ENCODE measurements around the gene CEMP1. TPM values are rescaled to one million over a fixed set of nuclear protein-coding genes. Genes with fewer than 3 reads are reported as not detected.
A peak's percentile ranks its signal among the peaks of the same experiment; 100 is the strongest.
"Not testable (repeated sequence)": the region's sequence is repeated elsewhere in the genome, so short reads cannot be mapped to it uniquely, and the experiment has no call there.

The CEMP1 gene
- total and polyA plus RNA-seq, 9 donors = 0.04 to 3.2 (median 1.3) TPM

DNA sequence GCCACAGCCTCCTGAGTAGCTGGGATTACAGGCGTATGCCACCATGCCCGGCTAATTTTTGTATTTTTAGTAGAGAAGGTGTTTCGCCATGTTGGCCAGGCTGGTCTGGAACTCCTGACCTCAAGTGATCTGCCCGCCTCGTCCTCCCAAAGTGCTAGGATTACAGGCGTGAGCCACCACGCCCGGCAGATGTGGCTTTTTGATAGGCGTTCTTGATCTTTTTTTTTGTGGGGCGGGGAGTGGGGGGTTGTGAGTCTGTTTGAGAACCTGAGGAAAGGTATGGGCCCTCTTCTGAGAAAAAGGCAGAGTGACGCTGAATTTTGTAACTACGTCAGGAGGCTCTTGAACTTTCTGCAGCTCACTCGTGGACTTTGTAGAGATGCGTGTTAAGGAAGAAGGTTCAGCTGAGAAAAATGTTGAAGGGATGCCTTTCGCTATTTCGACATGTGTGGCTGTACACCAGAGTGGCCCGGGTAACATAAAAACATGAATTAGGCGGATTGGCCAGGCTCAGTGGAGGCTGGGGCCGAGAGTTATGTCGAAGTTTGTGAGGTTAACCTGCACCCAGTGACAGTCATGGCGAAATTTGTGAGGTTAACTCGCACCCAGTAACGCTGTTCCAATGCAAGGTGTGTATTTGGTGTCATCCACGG, 8.1 kb upstream of the CEMP1 start:
- not testable (repeated sequence) for DNase-seq; H3K9me3 ChIP-seq (replicated peaks; ENCODE audit: control insufficient read depth, low read depth, low read length); H3K36me3 ChIP-seq (ENCODE audit: control insufficient read depth, insufficient read depth, low read length); H3K4me3 ChIP-seq (ENCODE audit: low read length); H3K27me3 ChIP-seq (ENCODE audit: control insufficient read depth, insufficient read depth, low read length); H3K27ac ChIP-seq (ENCODE audit: low read length)
- peaks cover 31% of the 10 kb centered on the region for H3K4me1 ChIP-seq (ENCODE audit: control insufficient read depth, insufficient read depth, low read length)
- 86% methylated on average over 23 of the region's 24 CpGs for WGBS (ENCODE audit: insufficient coverage)

DNA sequence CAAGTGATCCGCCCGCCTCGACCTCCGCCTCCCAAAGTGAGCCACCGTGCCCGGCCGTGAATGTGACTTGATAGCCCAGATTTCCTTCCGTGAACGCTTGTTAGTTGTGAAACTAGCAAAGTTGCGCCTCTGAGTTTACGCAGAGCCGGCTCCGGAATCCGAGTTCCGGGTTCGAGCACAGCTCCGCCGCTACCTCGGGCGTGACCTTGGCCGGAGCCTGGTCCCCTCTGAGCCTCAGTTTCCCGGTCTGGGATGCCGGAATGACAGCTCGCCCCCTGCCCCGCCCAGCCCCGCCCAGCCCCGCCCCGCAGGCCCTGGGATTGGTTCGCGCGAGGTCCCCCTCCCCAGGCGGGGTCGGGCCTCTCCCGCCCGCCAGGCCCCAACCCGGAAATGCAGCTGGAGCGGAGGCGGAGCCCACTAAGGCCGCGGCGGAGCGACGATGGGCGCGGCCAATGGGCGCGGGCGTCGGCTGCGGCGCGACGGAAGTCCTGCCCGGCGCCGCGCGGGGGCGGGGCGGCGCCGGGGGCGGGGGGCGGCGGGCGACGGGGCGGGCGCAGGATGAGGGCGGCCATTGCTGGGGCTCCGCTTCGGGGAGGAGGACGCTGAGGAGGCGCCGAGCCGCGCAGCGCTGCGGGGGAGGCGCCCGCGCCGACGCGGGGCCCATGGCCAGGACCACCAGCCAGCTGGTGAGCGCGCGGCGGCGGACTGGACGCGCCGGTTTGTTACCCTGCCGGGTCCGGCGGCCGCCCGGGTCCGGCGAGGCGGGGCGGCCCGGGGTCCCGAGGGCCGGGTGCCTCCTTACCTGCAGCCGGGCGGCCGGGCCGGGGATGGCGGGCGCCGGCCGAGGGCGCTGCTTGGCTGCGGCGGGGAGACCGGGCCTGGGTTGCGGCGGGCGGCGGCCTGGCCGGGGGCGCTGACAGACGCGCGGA, 6.5 kb upstream of the CEMP1 start, which contains the start of gene PDPK1:
Gene PDPK1 (plus strand): TSS at position 571 of the 929 bp plus-strand sequence. CDS start 92 bp downstream, at position 663.
- H3K9me3 ChIP-seq (replicated peaks; ENCODE audit: control insufficient read depth, low read depth, low read length) = no peaks in the 10 kb centered on the region
- no peaks in the 10 kb centered on the region for H3K36me3 ChIP-seq (ENCODE audit: control insufficient read depth, insufficient read depth, low read length)
- peaks cover 37% of the 10 kb centered on the region for H3K4me1 ChIP-seq (ENCODE audit: control insufficient read depth, insufficient read depth, low read length)
- no peaks in the 10 kb centered on the region for H3K27me3 ChIP-seq (ENCODE audit: control insufficient read depth, insufficient read depth, low read length)
- H3K27ac ChIP-seq (ENCODE audit: low read length) = peak within 1 kb of the TSS; percentile 71
- DNase-seq = peak; percentile 98
- peak within 1 kb of the TSS; percentile 50 for H3K4me3 ChIP-seq (ENCODE audit: low read length)
- under 1% methylated on average over 84 of the region's 126 CpGs for WGBS (ENCODE audit: insufficient coverage)

DNA sequence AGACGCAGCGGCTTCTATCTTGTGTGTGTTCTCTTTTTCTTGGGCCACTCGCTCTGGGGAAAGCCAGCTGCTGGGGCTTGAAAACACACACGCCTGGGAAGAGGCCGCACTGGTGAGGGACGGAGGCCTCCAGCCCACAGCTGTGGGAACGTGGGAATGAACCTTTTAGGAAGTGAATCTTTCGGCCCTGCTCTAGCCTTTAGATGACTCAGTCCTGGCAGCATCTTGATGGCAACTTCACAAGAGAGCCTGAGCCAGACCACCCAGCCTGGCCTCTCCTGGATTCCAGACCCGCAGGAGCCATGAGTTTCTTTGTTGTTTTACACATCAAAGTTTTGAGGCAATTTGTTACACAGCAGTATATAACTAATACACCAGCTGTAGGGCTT, 4.4 kb upstream of the CEMP1 start:
- H3K9me3 ChIP-seq (replicated peaks; ENCODE audit: control insufficient read depth, low read depth, low read length) = no peaks in the 10 kb centered on the region
- H3K27ac ChIP-seq (ENCODE audit: low read length) = peak overlapping the region; percentile 35
- peak; percentile 75 for DNase-seq
- 34% methylated on average over 6 of the region's 9 CpGs for WGBS (ENCODE audit: insufficient coverage)
- peaks cover 44% of the 10 kb centered on the region for H3K4me1 ChIP-seq (ENCODE audit: control insufficient read depth, insufficient read depth, low read length)
- H3K4me3 ChIP-seq (ENCODE audit: low read length) = no peak overlapping the region
- no peaks in the 10 kb centered on the region for H3K27me3 ChIP-seq (ENCODE audit: control insufficient read depth, insufficient read depth, low read length)
- H3K36me3 ChIP-seq (ENCODE audit: control insufficient read depth, insufficient read depth, low read length) = no peaks in the 10 kb centered on the region

DNA sequence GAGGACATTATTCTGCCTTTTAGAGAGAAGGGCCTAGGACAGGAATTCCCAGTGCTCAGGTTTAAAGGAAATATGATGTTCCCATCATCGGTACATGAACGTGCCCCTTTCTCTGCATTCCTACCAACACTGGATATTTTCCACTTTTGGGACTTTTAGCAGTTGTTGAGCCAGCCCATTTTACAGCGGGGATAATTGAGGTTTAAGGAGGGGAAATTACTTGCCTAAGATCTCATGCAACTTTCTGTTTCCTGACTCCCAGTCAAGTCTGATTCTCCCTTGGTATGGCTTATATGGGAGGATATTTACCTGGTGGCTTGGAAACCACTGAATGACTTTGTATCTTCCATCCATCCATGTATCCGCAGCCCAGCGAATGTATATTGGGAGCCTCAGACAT, 3.1 kb upstream of the CEMP1 start:
- peaks cover 39% of the 10 kb centered on the region for H3K4me1 ChIP-seq (ENCODE audit: control insufficient read depth, insufficient read depth, low read length)
- WGBS (ENCODE audit: insufficient coverage) = no CpG with 5 or more reads among the region's 5 CpGs
- not testable (repeated sequence) for DNase-seq

DNA sequence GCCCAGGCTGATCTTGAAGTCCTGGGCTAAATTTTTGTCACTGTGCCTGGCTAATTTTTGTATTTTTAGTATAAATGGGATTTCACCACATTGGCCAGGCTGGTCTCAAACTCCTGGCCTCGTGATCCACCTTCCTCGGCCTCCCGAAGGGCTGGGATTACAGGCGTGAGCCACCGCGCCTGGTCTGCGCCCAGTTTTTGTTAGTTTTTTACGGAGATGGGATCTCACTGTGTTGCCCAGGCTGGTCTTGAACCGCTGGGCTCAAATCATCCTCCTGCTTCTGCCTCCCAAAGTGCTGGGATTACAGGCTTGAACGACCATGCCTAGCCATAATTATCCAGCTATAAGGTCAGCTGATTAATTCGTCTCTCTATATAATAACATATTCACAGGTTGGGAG, 2.7 kb upstream of the CEMP1 start:
- H3K27me3 ChIP-seq (ENCODE audit: control insufficient read depth, insufficient read depth, low read length) = no peaks in the 10 kb centered on the region
- H3K36me3 ChIP-seq (ENCODE audit: control insufficient read depth, insufficient read depth, low read length) = peaks cover 11% of the 10 kb centered on the region
- 89% methylated on average over 9 of the region's 11 CpGs for WGBS (ENCODE audit: insufficient coverage)
- H3K4me1 ChIP-seq (ENCODE audit: control insufficient read depth, insufficient read depth, low read length) = peaks cover 34% of the 10 kb centered on the region
- no peak overlapping the region for H3K4me3 ChIP-seq (ENCODE audit: low read length)
- H3K9me3 ChIP-seq (replicated peaks; ENCODE audit: control insufficient read depth, low read depth, low read length) = no peaks in the 10 kb centered on the region
- no peak overlapping the region for H3K27ac ChIP-seq (ENCODE audit: low read length)
- no peak for DNase-seq

More for the DNA sequence above, 3.1 kb upstream of the CEMP1 start:
- not testable (repeated sequence) for H3K27ac ChIP-seq (ENCODE audit: low read length); H3K27me3 ChIP-seq (ENCODE audit: control insufficient read depth, insufficient read depth, low read length); H3K36me3 ChIP-seq (ENCODE audit: control insufficient read depth, insufficient read depth, low read length); H3K9me3 ChIP-seq (replicated peaks; ENCODE audit: control insufficient read depth, low read depth, low read length); H3K4me3 ChIP-seq (ENCODE audit: low read length)

DNA sequence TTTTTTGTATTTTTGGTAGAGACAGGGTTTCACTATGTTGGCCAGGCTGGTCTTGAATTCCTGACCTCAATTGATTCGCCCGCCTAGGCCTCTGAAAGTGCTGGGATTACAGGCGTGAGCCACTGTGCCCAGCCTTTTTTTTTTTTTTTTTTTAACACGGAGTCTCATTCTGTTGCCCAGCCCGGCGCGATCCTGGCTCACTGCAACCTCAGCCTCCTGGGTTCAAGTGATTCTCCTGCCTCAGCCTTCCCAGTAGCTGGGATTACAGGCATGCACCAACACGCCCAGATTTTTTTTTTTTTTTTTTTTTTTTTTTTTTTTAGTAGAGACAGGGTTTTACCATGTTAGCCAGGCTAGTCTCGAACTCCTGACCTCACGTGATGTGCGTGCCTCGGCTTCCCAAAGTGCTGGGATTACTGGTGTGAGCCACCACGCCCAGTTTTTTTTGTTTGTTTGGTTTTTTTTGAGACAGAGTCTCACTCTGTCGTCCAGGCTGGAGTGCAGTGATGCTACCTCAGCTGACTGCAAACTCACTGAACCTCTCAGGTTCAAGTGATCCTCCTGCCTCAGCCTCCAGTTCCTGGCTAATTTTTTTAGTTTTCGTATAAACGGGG, 2.0 kb upstream of the CEMP1 start:
- peak; percentile 13 for DNase-seq
- Histone ChIP-seq H3K4me3 (ENCODE audit: low read length) (peak overlapping the region; percentile 71), H3K27ac (ENCODE audit: low read length) (peak overlapping the region; percentile 92), H3K36me3 (ENCODE audit: control insufficient read depth, insufficient read depth, low read length) (peaks cover 18% of the 10 kb centered on the region), H3K4me1 (ENCODE audit: control insufficient read depth, insufficient read depth, low read length) (peaks cover 34% of the 10 kb centered on the region)
- not testable (repeated sequence) for H3K27me3 ChIP-seq (ENCODE audit: control insufficient read depth, insufficient read depth, low read length); H3K9me3 ChIP-seq (replicated peaks; ENCODE audit: control insufficient read depth, low read depth, low read length)
- WGBS (ENCODE audit: insufficient coverage) = 59% methylated on average over 7 of the region's 16 CpGs

DNA sequence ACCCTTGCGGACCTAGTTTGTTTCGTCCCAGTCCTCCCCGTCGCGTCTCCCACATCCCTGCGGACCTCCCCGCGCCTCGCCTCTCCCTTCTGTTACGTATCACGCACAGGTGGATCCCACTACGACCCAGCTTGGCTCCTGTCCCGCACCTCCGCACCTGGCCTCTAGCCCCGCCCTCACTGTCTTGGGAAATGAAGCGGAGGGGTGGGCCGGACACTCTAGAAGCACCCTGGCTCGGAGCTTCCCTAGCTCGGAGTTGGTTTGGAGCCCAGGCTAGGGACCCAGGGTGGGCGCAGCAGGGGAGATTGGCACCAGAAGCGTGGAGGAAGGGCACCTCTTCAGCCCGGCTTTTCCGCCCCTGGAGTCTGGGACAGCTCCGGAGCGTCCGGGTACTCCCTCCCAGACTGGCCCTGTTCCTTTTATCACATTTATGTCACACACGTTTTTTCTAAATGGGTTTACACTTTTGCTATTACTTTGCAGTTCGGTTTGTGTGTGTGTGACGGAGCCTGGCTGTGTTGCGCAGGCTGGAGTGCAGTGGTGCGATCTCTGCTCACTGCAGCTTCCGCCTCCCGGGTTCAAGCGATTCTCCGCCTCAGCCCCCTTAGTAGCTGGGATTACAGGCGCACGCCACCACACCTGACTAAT, 1.4 kb upstream of the CEMP1 start:
- Histone ChIP-seq H3K27ac (ENCODE audit: low read length) (peak overlapping the region; percentile 92), H3K4me3 (ENCODE audit: low read length) (peak overlapping the region; percentile 71), H3K4me1 (ENCODE audit: control insufficient read depth, insufficient read depth, low read length) (peaks cover 34% of the 10 kb centered on the region), H3K27me3 (ENCODE audit: control insufficient read depth, insufficient read depth, low read length) (no peaks in the 10 kb centered on the region), H3K9me3 (replicated peaks; ENCODE audit: control insufficient read depth, low read depth, low read length) (no peaks in the 10 kb centered on the region), H3K36me3 (ENCODE audit: control insufficient read depth, insufficient read depth, low read length) (peaks cover 24% of the 10 kb centered on the region)
- under 1% methylated on average over 30 of the region's 37 CpGs for WGBS (ENCODE audit: insufficient coverage)
- DNase-seq = peak; percentile 75

DNA sequence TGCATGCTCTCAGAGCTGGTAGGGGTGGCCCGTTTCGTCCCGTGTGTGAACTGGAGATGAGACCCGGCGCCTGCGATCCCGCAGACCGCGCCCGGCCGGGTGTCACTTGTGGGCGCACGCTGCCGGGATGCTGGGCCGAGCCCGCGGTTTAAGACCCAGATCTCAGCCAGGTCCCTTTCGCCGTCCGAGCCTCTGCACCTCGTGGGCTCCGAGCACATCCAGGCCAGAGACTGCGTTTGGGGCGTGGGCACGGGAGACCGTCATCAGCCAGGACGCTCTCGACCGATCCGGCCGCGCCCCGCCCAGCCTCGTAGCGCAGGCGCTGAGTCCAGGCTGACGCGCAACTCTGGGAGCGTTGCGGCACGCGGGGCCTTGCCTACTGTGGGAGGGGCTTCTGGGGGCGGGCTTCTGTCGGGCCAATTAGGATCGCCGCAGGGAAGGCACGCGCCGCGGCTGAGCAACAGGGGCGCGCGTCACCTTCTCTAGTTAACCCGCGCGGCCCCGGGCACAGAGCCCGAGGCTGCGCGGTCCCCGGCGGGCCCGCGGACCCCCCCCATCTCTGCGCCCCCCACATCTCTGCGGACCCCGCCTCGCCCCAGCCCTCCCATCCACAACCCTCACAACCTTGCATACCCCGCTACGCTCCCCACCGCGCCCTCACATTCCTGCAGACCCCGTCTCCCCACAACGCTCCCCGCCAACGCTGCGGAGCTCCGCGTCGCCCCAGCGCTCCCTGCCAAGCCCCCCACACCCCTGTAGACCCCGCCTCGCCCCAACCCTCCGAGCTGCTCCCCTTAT, 687 bp upstream of the CEMP1 start:
- Histone ChIP-seq H3K4me1 (ENCODE audit: control insufficient read depth, insufficient read depth, low read length) (peaks cover 29% of the 10 kb centered on the region), H3K9me3 (replicated peaks; ENCODE audit: control insufficient read depth, low read depth, low read length) (no peaks in the 10 kb centered on the region), H3K27ac (ENCODE audit: low read length) (peak overlapping the region; percentile 92), H3K27me3 (ENCODE audit: control insufficient read depth, insufficient read depth, low read length) (no peaks in the 10 kb centered on the region), H3K36me3 (ENCODE audit: control insufficient read depth, insufficient read depth, low read length) (peaks cover 31% of the 10 kb centered on the region), H3K4me3 (ENCODE audit: low read length) (peak overlapping the region; percentile 71)
- DNase-seq = peak; percentile 99
- under 1% methylated on average over 76 of the region's 84 CpGs for WGBS (ENCODE audit: insufficient coverage)

DNA sequence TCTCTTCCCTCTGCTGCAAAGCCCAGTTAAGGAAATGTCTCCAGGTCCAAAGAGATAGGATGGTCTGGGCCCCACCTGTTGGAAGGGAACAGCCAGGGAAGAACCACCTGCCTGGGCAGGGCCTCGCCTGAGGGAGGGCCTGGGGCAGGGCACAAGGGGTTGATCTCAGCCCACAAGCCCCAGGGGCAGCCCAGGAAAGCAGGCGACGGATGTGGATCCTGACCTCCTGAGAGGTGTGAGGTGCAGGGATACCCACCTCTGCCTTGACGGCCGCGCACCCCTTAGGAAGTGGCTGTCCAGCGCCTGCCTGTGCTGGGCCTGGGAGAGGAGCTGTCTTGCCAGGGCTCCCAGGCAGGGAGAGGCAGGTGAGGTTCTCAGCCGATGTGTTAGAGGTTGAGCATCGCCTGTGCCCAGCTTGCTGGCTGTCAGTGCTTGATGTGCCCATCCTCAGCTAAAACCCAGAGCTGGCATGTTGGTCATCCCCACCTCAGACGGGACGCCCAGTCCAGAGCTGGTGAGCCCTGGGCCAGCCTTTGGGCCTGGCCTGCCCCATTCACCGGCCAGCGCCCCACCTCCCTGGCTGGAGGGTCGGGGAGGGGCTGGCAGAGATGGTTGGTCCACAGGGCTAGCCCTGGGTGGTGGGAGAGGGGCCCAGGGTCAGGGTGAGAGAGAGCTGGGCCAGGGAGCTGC, 434 bp downstream of the CEMP1 start:
- H3K4me3 ChIP-seq (ENCODE audit: low read length) = no peak overlapping the region
- WGBS (ENCODE audit: insufficient coverage) = 84% methylated on average over 13 of the region's 14 CpGs

More for the DNA sequence above, 434 bp downstream of the CEMP1 start:
- peaks cover 39% of the 10 kb centered on the region for H3K36me3 ChIP-seq (ENCODE audit: control insufficient read depth, insufficient read depth, low read length)
- H3K9me3 ChIP-seq (replicated peaks; ENCODE audit: control insufficient read depth, low read depth, low read length) = no peaks in the 10 kb centered on the region
- no peaks in the 10 kb centered on the region for H3K27me3 ChIP-seq (ENCODE audit: control insufficient read depth, insufficient read depth, low read length)
- DNase-seq = peak; percentile 28
- H3K27ac ChIP-seq (ENCODE audit: low read length) = peak overlapping the region; percentile 90
- H3K4me1 ChIP-seq (ENCODE audit: control insufficient read depth, insufficient read depth, low read length) = peaks cover 22% of the 10 kb centered on the region

Data from muscle of leg (tissue), 11 donors.